K562 (cell line): Measurements from ENCODE around the gene DCTD. TPM values are rescaled to one million over a fixed set of nuclear protein-coding genes. Genes with fewer than 3 reads are reported as not detected.

Experiments used
- ATAC-seq: fragments of 200-7000 bp; cut with Tn5 transposase; 3 replicates; pipeline ENCODE4 v1.9.1; 2020; ENCODE audit warnings: moderate library complexity
- BruUV-seq: library from RNA; stranded (reverse); fragments of 400-500 nt; replicated peaks from 2 replicates; lab custom pipeline; 2021; lab: Mats Ljungman, UMichigan
- CTCF ChIA-PET: fragments of 300-600 bp; formaldehyde crosslinking; extraction: SDS; loops from one replicate; lab custom pipeline; 2021; ENCODE audit warnings: low intra/inter-chr PET ratio; lab: Yijun Ruan, JAX
- POLR2A ChIA-PET: fragments of 300-600, 350-650 bp; sonication (Branson Sonifier 250); formaldehyde crosslinking; extraction: SDS; loops from one replicate; lab custom pipeline; 2021; ENCODE audit warnings: antibody characterized with exemption, inconsistent platforms; lab: Yijun Ruan, JAX
- DNase-seq, 4 experiments: peaks; one replicate each; pipeline versions ENCODE4 v3.0.0 to v3.0.0-alpha.2; 2011 to 2018; ENCODE audit warnings: low spot score in 3 of 4, mixed read lengths in 3 of 4; ENCODE audit errors: extremely low read depth in 1 of 4
- FAIRE-seq: peaks from 2 replicates; lab custom pipeline; 2011; peaks lifted over from hg19 to GRCh38; lab: Jason Lieb, UNC
- H2AFZ ChIP-seq: 2 replicates; pipeline ENCODE4 v1.6.0; 2011; ENCODE audit warnings: low read depth, low read length, control low read depth, inconsistent platforms
- H3K27ac ChIP-seq: fragments of 200-600 bp; 3 replicates; pipeline ENCODE4 v1.8.0; 2011; ENCODE audit warnings: low read depth, mild to moderate bottlenecking, control low read depth, inconsistent platforms, low read length, moderate library complexity, mixed read lengths; ENCODE audit errors: extremely low read depth
- H3K27me3 ChIP-seq, 2 experiments: fragments of 300-600 bp in 1 of 2; 2 replicates in 1 of 2; 3 replicates in 1 of 2; pipeline versions ENCODE4 v1.6.0 to v1.8.0; 2011; ENCODE audit warnings: inconsistent platforms in 2 of 2, low read length in 2 of 2, mild to moderate bottlenecking in 1 of 2, mixed read lengths in 1 of 2, moderate library complexity in 1 of 2; ENCODE audit not compliant: control insufficient read depth in 2 of 2, insufficient read depth in 2 of 2
- H3K36me3 ChIP-seq: fragments of 300-600 bp; 3 replicates; pipeline ENCODE4 v1.8.0; 2011; ENCODE audit warnings: mild to moderate bottlenecking, low read length, inconsistent platforms; ENCODE audit not compliant: control insufficient read depth, insufficient read depth
- H3K4me1 ChIP-seq, 2 experiments: fragments of 200-600 bp in 1 of 2; replicated peaks in 1 of 2; 2 replicates in 1 of 2; 3 replicates in 1 of 2; pipeline versions ENCODE4 v1.5.1 to v1.8.0; 2011; ENCODE audit warnings: inconsistent platforms in 2 of 2, low read length in 2 of 2, mild to moderate bottlenecking in 1 of 2, mixed read lengths in 1 of 2, moderate library complexity in 1 of 2; ENCODE audit not compliant: control insufficient read depth in 2 of 2, insufficient read depth in 2 of 2
- H3K4me2 ChIP-seq: 2 replicates; pipeline ENCODE4 v1.6.1; 2011; ENCODE audit warnings: low read length, control low read depth, inconsistent platforms, mixed read lengths; ENCODE audit not compliant: insufficient read depth
- H3K4me3 ChIP-seq: fragments of 200-600 bp; sonication (generic), shearing (Covaris generic); 2 replicates; pipeline ENCODE4 v1.5.1; 2016; ENCODE audit warnings: control low read depth, inconsistent platforms
- H3K79me2 ChIP-seq: fragments of 200-600 bp; 3 replicates; pipeline ENCODE4 v1.8.0; 2011; ENCODE audit warnings: low read length, inconsistent platforms; ENCODE audit not compliant: control insufficient read depth, insufficient read depth
- H3K9ac ChIP-seq, 2 experiments: 2 replicates each; pipeline versions ENCODE4 v1.6.0 to v1.6.1; 2011; ENCODE audit warnings: low read depth in 2 of 2, low read length in 2 of 2, control low read depth in 1 of 2, inconsistent platforms in 1 of 2, mild to moderate bottlenecking in 1 of 2, mixed read lengths in 1 of 2; ENCODE audit not compliant: insufficient read depth in 1 of 2
- H3K9me1 ChIP-seq: one replicate; pipeline ENCODE4 v1.6.0; 2011; ENCODE audit warnings: inconsistent platforms, mild to moderate bottlenecking, low read length, moderate library complexity; ENCODE audit not compliant: control insufficient read depth, insufficient read depth
- H3K9me3 ChIP-seq: replicated peaks from 2 replicates; pipeline ENCODE4 v1.5.1; 2011; ENCODE audit warnings: low read depth, low read length, inconsistent platforms; ENCODE audit not compliant: control insufficient read depth, insufficient read depth
- H4K20me1 ChIP-seq: replicated peaks from 2 replicates; pipeline ENCODE4 v1.6.1; 2011; ENCODE audit warnings: low read length, inconsistent platforms, mixed read lengths; ENCODE audit not compliant: control insufficient read depth, insufficient read depth
- ATF7 ChIP-seq: fragments of 450-650 bp; IDR thresholded peaks from 2 replicates; pipeline ENCODE4 v1.7.1; 2014; ENCODE audit warnings: mild to moderate bottlenecking, moderate library complexity
- BHLHE40 ChIP-seq: IDR thresholded peaks from 2 replicates; pipeline ENCODE4 v1.6.1; 2011; ENCODE audit warnings: low read length, improper control_type of control experiment
- DNMT1 ChIP-seq: fragments of 450-650 bp; IDR thresholded peaks from 2 replicates; pipeline ENCODE4 v1.6.1; 2016; ENCODE audit warnings: antibody characterized with exemption, mild to moderate bottlenecking
- HDAC8 ChIP-seq: fragments of 450-650 bp; IDR thresholded peaks from 2 replicates; pipeline ENCODE4 v1.6.1; 2016; ENCODE audit warnings: mild to moderate bottlenecking, missing genetic modification characterization, moderate library complexity, missing compliant biosample characterization
- MAFG ChIP-seq: fragments of 450-650 bp; conservative IDR thresholded peaks from 2 replicates; pipeline ENCODE4 v1.6.1; 2016; ENCODE audit warnings: missing genetic modification characterization, missing compliant biosample characterization
- MTA1 ChIP-seq: fragments of 450-650 bp; IDR thresholded peaks from 2 replicates; pipeline ENCODE4 v1.6.1; 2017; ENCODE audit warnings: borderline replicate concordance
- NFIX ChIP-seq: fragments of 250-450 bp; sonication (Bioruptor Pico); IDR thresholded peaks from 2 replicates; pipeline ENCODE4 v1.4.0; 2020; ENCODE audit warnings: low read depth, mild to moderate bottlenecking, moderate library complexity
- PTRF ChIP-seq: fragments of 450-650 bp; IDR thresholded peaks from 2 replicates; pipeline ENCODE4 v1.6.1; 2016; ENCODE audit warnings: mild to moderate bottlenecking, missing genetic modification characterization, missing compliant biosample characterization
- SMC3 ChIP-seq: conservative IDR thresholded peaks from 2 replicates; pipeline ENCODE4 v1.6.1; 2011; ENCODE audit warnings: low read depth, low read length, improper control_type of control experiment; ENCODE audit not compliant: insufficient read depth
- SREBF2 ChIP-seq: sonication (generic); formaldehyde crosslinking; IDR thresholded peaks from 2 replicates; pipeline ENCODE4 v1.4.0; 2020; ENCODE audit warnings: mild to moderate bottlenecking, missing genetic modification reagents
- STAG1 ChIP-seq: sonication (generic); formaldehyde crosslinking; IDR thresholded peaks from 2 replicates; pipeline ENCODE4 v1.5.0; 2020; ENCODE audit warnings: missing genetic modification reagents, borderline replicate concordance
- THRAP3 ChIP-seq: fragments of 450-650 bp; IDR thresholded peaks from 2 replicates; pipeline ENCODE4 v1.6.1; 2016; ENCODE audit warnings: mild to moderate bottlenecking, inconsistent platforms, borderline replicate concordance
- ZFP1 ChIP-seq: fragments of 450-650 bp; formaldehyde crosslinking; IDR thresholded peaks from 2 replicates; pipeline ENCODE4 v1.4.0; 2020; ENCODE audit warnings: mild to moderate bottlenecking, mixed read lengths
- ZNF232 ChIP-seq: sonication (generic); formaldehyde crosslinking; IDR thresholded peaks from 2 replicates; pipeline ENCODE4 v1.8.0; 2022; ENCODE audit warnings: mild to moderate bottlenecking, missing genetic modification reagents
- ZNF507 ChIP-seq: conservative IDR thresholded peaks from 2 replicates; pipeline ENCODE4 v1.6.1; 2017; ENCODE audit warnings: missing genetic modification characterization, missing compliant biosample characterization
- WGBS: fragments of 100-300 bp; shearing (Covaris generic); methylation state at CpG from one replicate; pipeline ENCODE4 v1.1.6; 2016; ENCODE audit warnings: low coverage, mixed read lengths; ENCODE audit not compliant: insufficient coverage; ENCODE audit errors: missing lambda C conversion rate; 5-methylcytosine and 5-hydroxymethylcytosine counted together
- in situ Hi-C: fragments of 300-500 bp; cut with MboI; formaldehyde crosslinking; loops from 4 replicates; pipeline ENCODE4 v1.15.0; 2018; ENCODE audit warnings: inconsistent platforms, mixed read lengths
- intact Hi-C: fragments of 100-400 bp; cut with micrococcal nuclease; formaldehyde crosslinking; loops from 2 replicates; pipeline ENCODE4 v1.14.2; 2022
- polyA plus RNA-seq, 8 experiments: library from polyadenylated mRNA; depleted of rRNA in 4 of 8; stranded (reverse) in 5 of 8; unstranded in 3 of 8; fragments of >200 nt; fragmentation: Nextera tagmentation in 2 of 8; fragmentation: Illumina TruSeq in 1 of 8; extraction: Ambion mirVana in 2 of 8; extraction: Trizol in 1 of 8; gene quantifications; 2 replicates each; pipeline versions ENCODE4 v1.2.1 to v1.2.3, GENCODE V29; 2011 to 2014; ENCODE audit warnings: inconsistent platforms in 1 of 8, missing spikeins in 1 of 8
- total RNA-seq, 7 experiments: library from RNA; depleted of rRNA in 6 of 7; stranded (reverse); fragments of >200 nt in 6 of 7; fragmentation: Illumina TruSeq in 2 of 7; extraction: Trizol in 2 of 7; gene quantifications; 2 replicates each; pipeline versions ENCODE4 v1.2.1 to v1.2.3, GENCODE V29; 2011 to 2021; ENCODE audit warnings: low replicate concordance in 1 of 7
- TF ChIP-seq, protein P1 (sequence below): sonication (generic); formaldehyde crosslinking; IDR thresholded peaks from 2 replicates; pipeline ENCODE4 v1.8.1; 2023; ENCODE audit warnings: missing genetic modification reagents, mild to moderate bottlenecking, borderline replicate concordance
- TF ChIP-seq, protein P2 (sequence below): sonication (generic); formaldehyde crosslinking; IDR thresholded peaks from 2 replicates; pipeline ENCODE4 v1.8.1; 2022; ENCODE audit warnings: missing genetic modification reagents

The DCTD gene
- total and polyA plus RNA-seq, 9 of the 15 experiments (the other 6 are each of a cell fraction or from before 2014, with no cell fraction given): 38.7 to 114 (median 76.5) TPM

DNA sequence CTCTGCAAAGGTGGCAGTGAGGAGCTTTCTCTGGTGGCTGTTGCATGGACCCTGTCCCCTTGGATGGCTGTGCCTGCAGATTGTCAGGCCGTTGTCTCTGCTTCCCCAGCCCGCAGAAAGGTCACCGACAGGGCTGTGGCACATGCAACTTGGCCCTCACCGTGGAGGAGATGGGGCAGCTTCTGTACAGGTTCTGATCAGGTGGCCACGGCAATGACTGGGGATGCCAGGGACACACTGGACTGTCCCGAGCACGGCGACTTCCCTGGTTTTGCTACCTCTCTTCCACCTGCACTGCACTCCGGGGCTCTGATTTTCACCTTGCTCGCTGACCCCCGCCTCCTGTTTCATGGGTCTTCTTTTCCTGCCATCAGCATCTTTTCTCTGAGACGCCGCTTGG lies 43.5 kb downstream of the DCTD start:
- H4K20me1 ChIP-seq: no peaks in the 10 kb centered on the region
- no peaks in the 10 kb centered on the region for H3K36me3 ChIP-seq
- CTCF ChIA-PET: no interaction called here
- no peak overlapping the region for H3K9ac ChIP-seq
- H3K4me2 ChIP-seq: no peak overlapping the region
- no peak for ATAC-seq
- no peaks in the 10 kb centered on the region for H3K4me1 ChIP-seq
- H3K9me1 ChIP-seq: no peaks in the 10 kb centered on the region
- no peak for FAIRE-seq
- H3K79me2 ChIP-seq: no peaks in the 10 kb centered on the region
- POLR2A ChIA-PET: interaction anchor here (0.6 kb wide), 1 partner anchor 216 kb away, joined by 3 read pairs; no protein-coding TSS in a partner anchor
- BruUV-seq: no TSS peak
- intact Hi-C loops (no loop called here), in situ Hi-C loops (no loop called here)
- no peak overlapping the region for H3K4me3 ChIP-seq
- H3K27ac ChIP-seq: no peak overlapping the region
- H3K27me3 ChIP-seq: no peaks in the 10 kb centered on the region
- 67% methylated on average over 11 of the region's 13 CpGs for WGBS
- DNase-seq: no peak
- no peak overlapping the region for H2AFZ ChIP-seq
- no peaks in the 10 kb centered on the region for H3K9me3 ChIP-seq
- no peak for TF ChIP-seq BHLHE40
- no peak for TF ChIP-seq THRAP3
- TF ChIP-seq MAFG (tag): no peak
- no peak for TF ChIP-seq ATF7
- no peak for TF ChIP-seq ZFP1 (CRISPR knock-in tag)
- no peak for TF ChIP-seq DNMT1
- TF ChIP-seq SMC3: no peak
- no peak for TF ChIP-seq STAG1 (CRISPR knock-in tag)
- no peak for TF ChIP-seq NFIX (CRISPR knock-in tag)
- no peak for TF ChIP-seq ZNF232
- TF ChIP-seq, protein P1, sequence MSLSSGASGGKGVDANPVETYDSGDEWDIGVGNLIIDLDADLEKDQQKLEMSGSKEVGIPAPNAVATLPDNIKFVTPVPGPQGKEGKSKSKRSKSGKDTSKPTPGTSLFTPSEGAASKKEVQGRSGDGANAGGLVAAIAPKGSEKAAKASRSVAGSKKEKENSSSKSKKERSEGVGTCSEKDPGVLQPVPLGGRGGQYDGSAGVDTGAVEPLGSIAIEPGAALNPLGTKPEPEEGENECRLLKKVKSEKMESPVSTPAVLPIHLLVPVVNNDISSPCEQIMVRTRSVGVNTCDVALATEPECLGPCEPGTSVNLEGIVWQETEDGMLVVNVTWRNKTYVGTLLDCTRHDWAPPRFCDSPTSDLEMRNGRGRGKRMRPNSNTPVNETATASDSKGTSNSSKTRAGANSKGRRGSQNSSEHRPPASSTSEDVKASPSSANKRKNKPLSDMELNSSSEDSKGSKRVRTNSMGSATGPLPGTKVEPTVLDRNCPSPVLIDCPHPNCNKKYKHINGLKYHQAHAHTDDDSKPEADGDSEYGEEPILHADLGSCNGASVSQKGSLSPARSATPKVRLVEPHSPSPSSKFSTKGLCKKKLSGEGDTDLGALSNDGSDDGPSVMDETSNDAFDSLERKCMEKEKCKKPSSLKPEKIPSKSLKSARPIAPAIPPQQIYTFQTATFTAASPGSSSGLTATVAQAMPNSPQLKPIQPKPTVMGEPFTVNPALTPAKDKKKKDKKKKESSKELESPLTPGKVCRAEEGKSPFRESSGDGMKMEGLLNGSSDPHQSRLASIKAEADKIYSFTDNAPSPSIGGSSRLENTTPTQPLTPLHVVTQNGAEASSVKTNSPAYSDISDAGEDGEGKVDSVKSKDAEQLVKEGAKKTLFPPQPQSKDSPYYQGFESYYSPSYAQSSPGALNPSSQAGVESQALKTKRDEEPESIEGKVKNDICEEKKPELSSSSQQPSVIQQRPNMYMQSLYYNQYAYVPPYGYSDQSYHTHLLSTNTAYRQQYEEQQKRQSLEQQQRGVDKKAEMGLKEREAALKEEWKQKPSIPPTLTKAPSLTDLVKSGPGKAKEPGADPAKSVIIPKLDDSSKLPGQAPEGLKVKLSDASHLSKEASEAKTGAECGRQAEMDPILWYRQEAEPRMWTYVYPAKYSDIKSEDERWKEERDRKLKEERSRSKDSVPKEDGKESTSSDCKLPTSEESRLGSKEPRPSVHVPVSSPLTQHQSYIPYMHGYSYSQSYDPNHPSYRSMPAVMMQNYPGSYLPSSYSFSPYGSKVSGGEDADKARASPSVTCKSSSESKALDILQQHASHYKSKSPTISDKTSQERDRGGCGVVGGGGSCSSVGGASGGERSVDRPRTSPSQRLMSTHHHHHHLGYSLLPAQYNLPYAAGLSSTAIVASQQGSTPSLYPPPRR (CRISPR knock-in tag): no peak
- no peak for TF ChIP-seq ZNF507 (tag)
- TF ChIP-seq SREBF2 (CRISPR knock-in tag): no peak
- no peak for TF ChIP-seq PTRF (tag)
- TF ChIP-seq HDAC8 (tag): no peak
- TF ChIP-seq MTA1: no peak
- TF ChIP-seq, protein P2, sequence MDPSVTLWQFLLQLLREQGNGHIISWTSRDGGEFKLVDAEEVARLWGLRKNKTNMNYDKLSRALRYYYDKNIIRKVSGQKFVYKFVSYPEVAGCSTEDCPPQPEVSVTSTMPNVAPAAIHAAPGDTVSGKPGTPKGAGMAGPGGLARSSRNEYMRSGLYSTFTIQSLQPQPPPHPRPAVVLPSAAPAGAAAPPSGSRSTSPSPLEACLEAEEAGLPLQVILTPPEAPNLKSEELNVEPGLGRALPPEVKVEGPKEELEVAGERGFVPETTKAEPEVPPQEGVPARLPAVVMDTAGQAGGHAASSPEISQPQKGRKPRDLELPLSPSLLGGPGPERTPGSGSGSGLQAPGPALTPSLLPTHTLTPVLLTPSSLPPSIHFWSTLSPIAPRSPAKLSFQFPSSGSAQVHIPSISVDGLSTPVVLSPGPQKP (CRISPR knock-in tag): no peak
